ENCODE data around the gene EHHADH.

Gene EHHADH

DNA sequence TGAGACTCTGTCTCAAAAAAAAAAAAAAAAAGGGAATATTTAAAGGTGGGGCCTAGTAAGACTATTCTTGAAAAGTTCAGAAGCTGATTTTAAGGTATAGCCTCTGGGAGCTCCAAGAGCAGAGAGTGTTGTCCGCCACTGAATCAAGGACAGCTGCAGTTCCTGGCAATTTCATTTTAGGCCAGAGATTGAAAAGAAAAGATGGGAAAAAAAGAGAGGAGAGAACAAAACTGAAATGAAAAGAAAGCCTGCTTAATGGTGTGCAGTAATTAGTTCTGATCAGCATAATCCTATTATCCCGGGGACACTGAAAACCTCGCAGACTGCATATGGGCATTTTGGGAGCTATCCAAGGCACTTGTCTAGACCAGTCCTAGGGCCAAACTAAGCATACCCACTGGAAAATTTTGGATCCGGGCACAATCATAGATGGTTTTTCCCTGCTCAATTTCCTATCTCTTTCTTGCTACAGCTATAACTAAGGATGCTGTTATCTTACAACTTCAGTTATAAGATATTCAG, 43.2 kb downstream of the EHHADH start:
- TF ChIP-seq, protein P1, sequence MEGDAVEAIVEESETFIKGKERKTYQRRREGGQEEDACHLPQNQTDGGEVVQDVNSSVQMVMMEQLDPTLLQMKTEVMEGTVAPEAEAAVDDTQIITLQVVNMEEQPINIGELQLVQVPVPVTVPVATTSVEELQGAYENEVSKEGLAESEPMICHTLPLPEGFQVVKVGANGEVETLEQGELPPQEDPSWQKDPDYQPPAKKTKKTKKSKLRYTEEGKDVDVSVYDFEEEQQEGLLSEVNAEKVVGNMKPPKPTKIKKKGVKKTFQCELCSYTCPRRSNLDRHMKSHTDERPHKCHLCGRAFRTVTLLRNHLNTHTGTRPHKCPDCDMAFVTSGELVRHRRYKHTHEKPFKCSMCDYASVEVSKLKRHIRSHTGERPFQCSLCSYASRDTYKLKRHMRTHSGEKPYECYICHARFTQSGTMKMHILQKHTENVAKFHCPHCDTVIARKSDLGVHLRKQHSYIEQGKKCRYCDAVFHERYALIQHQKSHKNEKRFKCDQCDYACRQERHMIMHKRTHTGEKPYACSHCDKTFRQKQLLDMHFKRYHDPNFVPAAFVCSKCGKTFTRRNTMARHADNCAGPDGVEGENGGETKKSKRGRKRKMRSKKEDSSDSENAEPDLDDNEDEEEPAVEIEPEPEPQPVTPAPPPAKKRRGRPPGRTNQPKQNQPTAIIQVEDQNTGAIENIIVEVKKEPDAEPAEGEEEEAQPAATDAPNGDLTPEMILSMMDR (IDR thresholded peaks at IDR 0.05; ENCODE audit: low read length, missing control alignments), result no peak
- no peak for DNase-seq (ENCODE audit: low read depth)
- H3K4me3 ChIP-seq (replicated peaks; ENCODE audit: low read depth, low read length), result no peak overlapping the region

DNA sequence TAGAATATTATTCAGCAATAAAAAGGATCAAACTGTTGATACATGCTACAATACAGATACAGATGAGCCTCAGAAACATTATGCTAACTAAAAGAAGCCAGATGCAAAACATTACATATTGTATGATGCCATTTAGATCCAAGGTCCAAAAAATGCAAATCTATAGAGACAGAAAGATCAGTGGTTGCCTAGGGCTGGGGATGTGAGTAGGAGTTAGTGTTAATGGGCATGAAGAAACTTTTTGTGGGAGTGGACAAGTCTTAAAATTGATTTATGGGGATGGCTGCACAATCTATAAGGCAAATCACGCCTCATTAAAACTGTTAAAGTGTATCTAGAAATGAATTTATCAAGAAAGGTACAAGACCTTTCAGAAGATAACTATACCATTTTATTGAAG, 45.0 kb downstream of the EHHADH start:
- no peak for DNase-seq (ENCODE audit: low read depth)
- H3K4me3 ChIP-seq (replicated peaks; ENCODE audit: low read depth, low read length), result no peak overlapping the region
- TF ChIP-seq, protein P1 (IDR thresholded peaks at IDR 0.05; ENCODE audit: low read length, missing control alignments), result no peak

DNA sequence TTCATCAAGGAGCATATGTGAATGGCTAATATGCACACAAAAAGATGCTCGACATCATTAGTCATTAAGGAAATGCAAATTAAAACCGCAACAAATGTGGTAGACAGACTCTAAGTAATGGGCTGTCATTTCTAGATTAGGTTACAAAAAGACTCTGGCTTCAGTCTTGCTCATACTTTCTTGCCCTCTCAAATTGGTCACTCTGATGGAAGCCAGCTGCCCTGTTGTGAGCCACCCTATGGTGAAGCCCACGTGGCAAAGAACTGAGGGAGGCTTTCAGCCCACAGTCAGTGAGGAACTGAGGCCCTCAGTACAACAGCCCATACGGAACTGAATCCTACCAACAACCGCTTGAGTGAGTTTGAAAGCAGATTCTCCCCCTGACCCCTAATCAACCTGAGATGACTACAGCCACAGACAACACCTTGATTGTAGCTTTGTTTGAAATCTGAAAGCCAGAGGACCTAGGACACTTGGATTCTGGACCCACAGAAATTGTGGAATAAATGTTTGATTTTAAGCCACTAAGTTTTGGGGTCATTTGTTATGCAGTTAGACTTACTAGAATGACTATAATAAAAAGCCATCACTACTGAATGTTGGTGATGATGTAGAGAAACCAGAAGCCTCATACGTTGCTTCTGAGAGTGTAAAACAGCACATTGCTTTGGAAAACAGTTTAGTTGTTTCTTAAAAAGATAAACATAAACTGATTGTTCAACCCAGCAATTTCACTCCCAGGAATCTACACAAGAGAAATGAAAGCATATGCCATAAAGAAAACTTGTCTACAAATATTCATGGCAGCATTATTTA, 45.7 kb downstream of the EHHADH start:
- peak; percentile 9 for DNase-seq (ENCODE audit: low read depth)
- H3K4me3 ChIP-seq (replicated peaks; ENCODE audit: low read depth, low read length), result no peak overlapping the region
- TF ChIP-seq, protein P1 (IDR thresholded peaks at IDR 0.05; ENCODE audit: low read length, missing control alignments), result no peak

DNA sequence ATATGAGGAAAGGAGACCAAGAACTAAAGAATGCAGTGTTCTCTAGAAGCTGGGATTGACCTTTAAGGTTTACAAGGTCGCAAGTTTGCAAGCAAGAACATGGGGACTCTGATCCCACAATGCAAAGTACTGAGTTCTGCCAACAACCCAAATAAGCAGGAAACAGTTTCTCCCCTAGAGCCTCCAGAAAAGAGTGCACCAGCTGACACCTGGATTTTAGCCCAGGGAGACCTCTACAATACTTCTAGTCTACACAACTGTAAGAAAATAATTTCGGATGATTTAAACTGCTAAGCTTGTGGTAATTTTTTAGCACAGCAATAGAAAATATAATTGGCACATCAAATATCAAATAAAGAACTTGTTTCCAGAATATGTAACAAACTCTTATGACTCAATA, 46.4 kb downstream of the EHHADH start:
- TF ChIP-seq, protein P1 (IDR thresholded peaks at IDR 0.05; ENCODE audit: low read length, missing control alignments), result no peak
- no peak overlapping the region for H3K4me3 ChIP-seq (replicated peaks; ENCODE audit: low read depth, low read length)
- DNase-seq (ENCODE audit: low read depth), result no peak

DNA sequence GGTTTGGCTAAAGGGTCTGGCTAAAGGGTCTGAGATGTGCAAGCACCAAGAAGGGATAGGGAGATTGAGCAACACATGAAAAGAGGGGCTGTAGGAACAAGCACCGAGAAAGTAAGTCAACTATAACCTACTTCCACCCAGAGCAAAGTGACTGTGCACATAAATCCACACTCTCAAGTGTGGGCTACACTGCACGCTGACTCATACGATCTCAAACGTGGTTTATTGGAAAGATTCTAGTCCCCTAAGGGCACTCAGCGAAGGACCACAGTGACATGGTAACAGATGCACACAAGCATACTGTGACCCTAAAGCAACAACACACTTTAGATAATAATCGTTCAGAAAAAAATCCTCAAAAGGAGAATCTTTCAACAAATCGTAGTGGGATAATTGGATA, 48.0 kb downstream of the EHHADH start:
- TF ChIP-seq, protein P1 (IDR thresholded peaks at IDR 0.05; ENCODE audit: low read length, missing control alignments), result no peak
- no peak overlapping the region for H3K4me3 ChIP-seq (replicated peaks; ENCODE audit: low read depth, low read length)
- no peak for DNase-seq (ENCODE audit: low read depth)

DNA sequence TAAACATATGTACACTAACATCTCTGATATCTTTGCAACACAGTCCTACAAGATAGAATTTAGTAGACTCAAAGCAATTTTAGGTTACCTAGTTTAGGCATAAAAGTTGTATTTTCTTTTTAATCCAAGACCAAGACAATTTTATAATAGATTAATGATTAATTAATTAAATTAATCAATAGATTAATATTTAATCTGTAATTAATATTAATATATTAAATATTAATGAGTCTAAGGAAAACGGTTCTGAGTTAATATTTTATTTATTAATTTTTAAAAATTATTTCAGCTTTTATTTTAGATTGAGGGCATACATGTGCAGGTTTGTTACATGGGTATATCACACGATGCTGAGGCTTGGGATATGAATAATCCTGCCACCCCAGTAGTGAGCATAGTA, 49.0 kb downstream of the EHHADH start:
- TF ChIP-seq, protein P1 (IDR thresholded peaks at IDR 0.05; ENCODE audit: low read length, missing control alignments), result no peak
- no peak for DNase-seq (ENCODE audit: low read depth)
- no peak overlapping the region for H3K4me3 ChIP-seq (replicated peaks; ENCODE audit: low read depth, low read length)

DNA sequence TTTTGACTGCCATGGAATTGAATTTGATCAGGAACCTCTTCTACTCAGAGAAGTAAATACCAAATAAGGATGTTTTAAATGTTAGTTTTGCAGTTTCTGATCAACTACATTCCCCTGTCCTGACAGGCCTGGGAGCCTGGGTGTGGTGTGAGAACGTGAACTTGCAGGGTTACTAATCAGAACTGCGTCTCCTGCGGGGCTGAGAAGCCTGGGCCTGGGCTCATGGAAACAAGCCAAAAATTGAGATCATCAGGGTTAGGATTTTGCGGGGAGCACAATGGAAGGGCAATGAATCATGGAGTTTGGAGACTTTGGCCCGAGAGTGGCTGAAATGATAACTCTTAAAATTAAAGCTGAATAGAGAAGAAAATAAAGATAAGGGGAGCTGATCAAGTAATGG, 53.2 kb downstream of the EHHADH start:
- DNase-seq (ENCODE audit: low read depth), result peak; percentile 76
- TF ChIP-seq, protein P1 (IDR thresholded peaks at IDR 0.05; ENCODE audit: low read length, missing control alignments), result no peak
- no peak overlapping the region for H3K4me3 ChIP-seq (replicated peaks; ENCODE audit: low read depth, low read length)
